COLO829 (cell line): Measurements from ENCODE around the gene RFNG.
A peak's percentile ranks its signal among the peaks of the same experiment; 100 is the strongest.

Source experiments
- DNase-seq: peaks from one replicate; pipeline ENCODE4 v3.0.0; 2012; ENCODE audit warnings: low spot score

The RFNG gene

GRCh38 chr17:82013772-82014321 is 37.8 kb downstream of the RFNG start:
- no peak for DNase-seq

- DNase-seq = no peak
Observed at GRCh38 chr17:82013341-82013740, 38.3 kb downstream of the RFNG start.

GRCh38 chr17:82012640-82013295 is 38.8 kb downstream of the RFNG start:
- no peak for DNase-seq

GRCh38 chr17:82012261-82012639 is 39.4 kb downstream of the RFNG start:
- no peak for DNase-seq

- DNase-seq = no peak
Observed at GRCh38 chr17:82011617-82012187, 39.9 kb downstream of the RFNG start.

GRCh38 chr17:82010575-82011525 is 40.8 kb downstream of the RFNG start:
- no peak for DNase-seq

- DNase-seq = no peak
Observed at GRCh38 chr17:82009413-82009812, 42.2 kb downstream of the RFNG start.

- no peak for DNase-seq
Observed at GRCh38 chr17:82008941-82009405, 42.6 kb downstream of the RFNG start.

GRCh38 chr17:82008258-82008940 is 43.2 kb downstream of the RFNG start:
- DNase-seq = no peak

- DNase-seq = no peak
Observed at GRCh38 chr17:82007495-82008257, 43.9 kb downstream of the RFNG start.

- DNase-seq = no peak
Observed at GRCh38 chr17:82007228-82007494, 44.5 kb downstream of the RFNG start.

- no peak for DNase-seq
Observed at GRCh38 chr17:82006468-82007227, 45.0 kb downstream of the RFNG start.

- DNase-seq = no peak
Observed at GRCh38 chr17:82005701-82006348, 45.8 kb downstream of the RFNG start.

GRCh38 chr17:82004517-82005455 is 46.8 kb downstream of the RFNG start:
- DNase-seq = no peak

GRCh38 chr17:82003411-82004381 is 47.9 kb downstream of the RFNG start:
- peak; percentile 82 for DNase-seq

- no peak for DNase-seq
Observed at GRCh38 chr17:82001571-82002056, 50.0 kb downstream of the RFNG start.

- DNase-seq = no peak
Observed at GRCh38 chr17:82000803-82001570, 50.6 kb downstream of the RFNG start.
